Measurements from ENCODE around the gene RABGGTA.

Gene RABGGTA, protein sequence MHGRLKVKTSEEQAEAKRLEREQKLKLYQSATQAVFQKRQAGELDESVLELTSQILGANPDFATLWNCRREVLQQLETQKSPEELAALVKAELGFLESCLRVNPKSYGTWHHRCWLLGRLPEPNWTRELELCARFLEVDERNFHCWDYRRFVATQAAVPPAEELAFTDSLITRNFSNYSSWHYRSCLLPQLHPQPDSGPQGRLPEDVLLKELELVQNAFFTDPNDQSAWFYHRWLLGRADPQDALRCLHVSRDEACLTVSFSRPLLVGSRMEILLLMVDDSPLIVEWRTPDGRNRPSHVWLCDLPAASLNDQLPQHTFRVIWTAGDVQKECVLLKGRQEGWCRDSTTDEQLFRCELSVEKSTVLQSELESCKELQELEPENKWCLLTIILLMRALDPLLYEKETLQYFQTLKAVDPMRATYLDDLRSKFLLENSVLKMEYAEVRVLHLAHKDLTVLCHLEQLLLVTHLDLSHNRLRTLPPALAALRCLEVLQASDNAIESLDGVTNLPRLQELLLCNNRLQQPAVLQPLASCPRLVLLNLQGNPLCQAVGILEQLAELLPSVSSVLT

GRCh38 chr14:24271134-24271833 lies at the start of gene RABGGTA:
RABGGTA (minus strand) TSS chr14:24271597; CDS start chr14:24271115, 482 bp downstream.
- peak; percentile 92 for DNase-seq (ENCODE audit: low spot score)

DNA sequence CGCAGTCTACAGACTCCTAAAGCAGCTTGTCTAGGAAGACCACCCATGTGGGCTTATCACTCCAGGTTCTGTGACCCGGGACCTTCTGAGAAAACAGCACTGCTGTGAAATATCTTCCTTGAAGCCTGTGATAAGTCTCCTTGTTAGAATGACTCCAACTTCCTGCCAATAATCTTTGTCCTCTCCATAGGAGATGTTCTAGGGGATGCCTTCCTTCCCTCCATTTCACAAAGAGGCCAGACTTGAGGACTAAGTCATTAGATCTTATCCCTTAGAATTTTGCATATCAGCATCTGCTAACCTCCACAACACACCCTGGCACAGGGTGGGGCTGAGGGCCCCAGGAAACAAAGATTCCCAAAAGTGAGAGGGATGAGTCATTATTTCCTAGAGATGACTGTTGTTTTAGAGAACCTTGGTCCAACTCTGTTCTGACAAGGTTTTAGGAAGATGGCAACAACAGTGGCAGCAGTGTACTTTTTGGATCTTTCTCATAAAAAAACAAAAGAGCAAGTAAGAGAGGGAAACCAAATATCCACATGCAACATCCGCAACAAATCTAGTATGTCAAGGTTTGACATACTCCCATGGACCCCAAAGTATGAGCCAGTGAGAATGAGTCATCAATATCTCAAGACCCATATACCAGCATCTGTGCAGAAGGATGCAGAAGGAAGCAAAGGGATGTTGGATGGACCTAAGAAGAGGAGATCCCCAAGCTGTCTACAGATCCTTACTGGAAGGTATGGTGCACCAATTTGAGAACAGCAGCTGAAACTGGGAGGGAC lies 45.9 kb upstream of the RABGGTA start:
- peak; percentile 48 for DNase-seq (ENCODE audit: low spot score)

DNA sequence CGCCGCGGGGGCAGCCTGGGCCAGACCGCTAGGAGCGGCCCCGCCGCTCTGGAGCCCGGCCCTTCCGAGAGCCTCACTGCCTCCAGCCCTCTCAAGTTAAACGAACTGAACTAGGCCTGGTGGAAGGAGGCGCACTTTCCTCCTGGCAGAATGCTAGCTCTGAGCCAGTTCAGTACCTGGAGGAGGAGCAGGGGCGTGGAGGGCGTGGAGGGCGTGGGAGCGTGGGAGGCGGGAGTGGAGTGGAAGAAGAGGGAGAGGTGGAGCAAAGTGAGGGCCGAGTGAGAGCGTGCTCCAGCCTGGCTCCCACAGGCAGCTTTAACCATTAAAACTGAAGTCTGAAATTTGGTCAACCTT lies 45.2 kb upstream of the RABGGTA start:
- no peak for DNase-seq (ENCODE audit: low spot score)

- no peak for DNase-seq (ENCODE audit: low spot score)
These were observed 44.6 kb upstream of the RABGGTA start for GRCh38 chr14:24315807-24316596.

DNA sequence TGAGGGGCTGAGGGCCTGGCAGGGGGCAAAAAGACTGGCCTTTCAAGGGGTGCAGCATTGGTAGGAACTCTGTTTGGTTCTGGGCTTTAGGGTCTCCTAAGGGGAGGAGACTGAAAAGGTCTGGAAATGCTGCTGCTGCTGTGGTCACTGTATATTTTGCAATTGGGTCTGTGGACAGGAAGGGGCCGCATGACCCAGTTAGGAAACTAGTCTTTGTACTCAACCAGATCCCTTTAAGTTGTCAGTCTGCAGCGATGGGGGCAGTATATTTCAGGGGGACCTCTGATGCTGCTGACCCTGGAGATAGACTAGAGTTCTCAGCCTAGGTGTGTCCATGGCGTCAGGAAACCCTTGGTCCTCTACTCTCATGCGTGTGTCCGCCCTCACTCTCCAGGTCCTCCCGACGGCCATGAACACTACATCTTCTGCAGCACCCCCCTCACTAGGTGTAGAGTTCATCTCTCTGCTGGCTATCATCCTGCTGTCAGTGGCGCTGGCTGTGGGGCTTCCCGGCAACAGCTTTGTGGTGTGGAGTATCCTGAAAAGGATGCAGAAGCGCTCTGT lies 43.9 kb upstream of the RABGGTA start:
- no peak for DNase-seq (ENCODE audit: low spot score)

DNA sequence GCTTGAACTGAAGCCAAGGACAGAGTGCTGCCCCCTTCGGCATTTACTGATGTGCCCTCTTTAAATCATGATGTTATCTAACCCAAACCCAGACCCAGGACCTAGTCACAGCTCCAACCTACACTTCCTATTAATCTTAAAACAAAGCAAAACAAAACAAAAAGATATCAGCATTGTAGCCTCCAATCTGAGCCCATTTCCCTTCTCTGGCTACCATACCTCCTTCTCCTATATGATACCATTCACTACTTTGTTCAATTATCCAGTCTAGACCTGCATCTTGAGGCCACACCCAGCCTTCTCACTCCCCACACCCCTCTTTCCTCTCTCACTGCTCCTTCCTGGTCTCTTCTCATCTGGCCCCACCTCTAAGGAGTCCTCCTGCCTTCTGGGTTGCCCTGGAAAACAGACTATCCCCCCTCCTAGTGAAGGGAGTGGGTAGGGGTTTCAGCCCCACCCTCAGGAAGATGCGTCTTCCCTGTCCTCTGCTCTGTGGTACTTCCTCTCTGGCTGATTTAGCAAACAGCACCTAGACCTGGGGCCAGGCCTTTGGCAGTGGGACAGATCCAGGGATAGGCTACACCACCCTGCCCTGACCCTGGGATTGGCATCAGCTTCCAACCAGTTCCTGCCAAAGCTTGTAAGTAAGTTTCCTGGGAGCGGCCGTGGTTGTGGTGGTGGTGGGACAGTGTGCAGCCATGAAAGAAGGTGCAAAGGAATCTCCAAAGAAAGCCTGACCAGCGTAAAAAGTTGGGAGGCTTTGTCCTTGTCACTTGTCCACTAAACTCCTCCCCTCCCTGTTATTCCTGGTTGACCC lies 43.2 kb upstream of the RABGGTA start:
- no peak for DNase-seq (ENCODE audit: low spot score)

DNA sequence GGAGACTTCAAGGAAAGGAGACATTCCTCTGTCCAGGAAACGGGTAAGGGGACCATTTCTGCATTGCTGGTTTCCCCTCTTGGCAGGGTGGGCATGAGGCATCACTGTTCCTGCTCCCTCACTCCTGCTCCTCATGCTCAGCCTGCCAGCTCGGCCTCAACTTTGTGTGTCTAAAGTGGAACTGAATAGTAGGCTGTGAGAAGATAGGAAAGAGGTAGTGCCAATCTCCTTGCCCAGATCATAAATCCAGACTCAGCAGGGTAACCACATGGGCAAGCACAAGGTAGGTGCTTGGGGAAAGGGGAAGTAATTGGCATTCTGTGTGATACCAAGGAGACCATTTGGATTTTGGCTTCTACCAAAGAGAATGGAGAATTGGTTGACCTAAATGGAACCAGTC lies 42.5 kb upstream of the RABGGTA start:
- DNase-seq (ENCODE audit: low spot score): no peak

GRCh38 chr14:24312736-24313507 lies 41.5 kb upstream of the RABGGTA start:
- DNase-seq (ENCODE audit: low spot score): no peak

GRCh38 chr14:24311837-24312615 lies 40.6 kb upstream of the RABGGTA start:
- DNase-seq (ENCODE audit: low spot score): no peak

- DNase-seq (ENCODE audit: low spot score): no peak
These were observed 39.5 kb upstream of the RABGGTA start, which contains the start of gene LTB4R for GRCh38 chr14:24310646-24311604. LTB4R (plus strand) TSS chr14:24311502; CDS start chr14:24315652, 4,150 bp downstream.

GRCh38 chr14:24310265-24310645 lies 38.9 kb upstream of the RABGGTA start:
- DNase-seq (ENCODE audit: low spot score): no peak

DNA sequence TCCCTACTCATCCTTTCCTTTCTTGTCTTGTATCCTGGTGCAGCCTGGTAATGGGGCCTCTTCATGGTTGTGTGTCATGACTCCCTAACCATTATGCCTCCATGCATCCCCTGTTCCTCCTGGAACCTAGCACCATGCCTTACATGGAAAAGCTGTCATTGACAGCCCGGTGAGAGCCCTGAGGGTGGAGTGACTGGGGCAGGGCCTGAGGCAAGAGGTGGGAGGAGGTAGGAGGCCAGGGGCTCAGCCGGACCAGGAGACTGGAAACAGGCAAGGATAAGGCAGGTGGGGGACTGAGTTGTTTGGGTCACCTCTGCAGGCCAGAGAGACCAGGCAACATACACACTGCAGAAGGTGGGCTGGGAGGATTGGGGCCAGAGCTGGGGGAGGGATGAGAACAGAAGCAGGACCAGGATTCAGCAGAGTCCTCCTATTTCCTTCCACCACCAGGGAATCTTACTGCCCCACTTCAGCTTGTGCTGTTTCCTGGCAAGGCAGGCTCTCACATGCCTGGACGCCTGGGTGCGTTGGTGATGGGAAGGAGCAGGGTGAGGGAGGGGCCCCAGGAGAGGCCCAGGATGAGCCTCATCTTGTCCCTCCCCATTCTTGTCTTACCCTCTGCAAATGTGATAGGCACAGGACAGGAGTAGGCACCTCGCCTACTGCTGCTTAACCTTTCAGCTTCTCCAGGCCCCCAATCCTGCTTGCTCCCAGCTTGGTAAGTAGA lies 38.3 kb upstream of the RABGGTA start, which contains the start of gene LTB4R2:
LTB4R2 (plus strand) TSS at position 603 of the 727 bp plus-strand sequence. CDS start 525 bp downstream, outside the sequence.
- DNase-seq (ENCODE audit: low spot score): no peak

DNA sequence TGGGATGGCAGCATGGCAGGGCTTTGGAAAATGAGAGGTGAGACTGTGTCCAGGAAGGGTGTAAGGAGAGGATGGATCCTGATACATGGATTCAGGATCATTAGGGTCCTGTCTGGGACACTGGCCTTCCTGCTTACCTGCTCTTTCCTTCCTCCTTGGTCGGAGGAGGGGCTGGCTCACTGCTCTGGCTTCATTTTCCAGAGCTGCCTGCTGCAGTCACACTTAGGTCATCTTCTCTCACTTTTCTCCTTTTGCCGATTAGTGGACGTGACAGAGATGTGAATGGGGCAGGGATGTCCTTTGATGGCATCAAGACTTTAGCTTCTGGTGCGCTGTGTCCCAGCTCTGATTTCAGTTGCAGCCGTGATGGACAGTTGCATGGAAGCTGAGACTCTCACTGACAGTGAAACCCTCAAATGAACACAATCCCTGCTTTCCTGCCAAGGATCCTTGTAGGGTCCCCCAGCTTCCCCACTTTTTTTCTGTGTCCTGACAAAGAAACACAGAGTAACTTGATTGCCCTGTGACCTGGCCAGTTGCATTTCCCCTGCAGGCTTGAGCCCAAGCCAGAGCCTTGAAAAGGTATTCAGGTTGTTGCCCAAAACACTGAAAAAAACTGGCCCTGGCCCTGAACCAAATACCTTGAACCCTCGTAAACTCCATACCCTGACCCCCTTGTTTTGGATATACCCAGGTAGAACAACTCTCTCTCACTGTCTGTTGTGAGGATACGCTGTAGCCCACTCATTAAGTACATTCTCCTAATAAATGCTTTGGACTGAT lies 37.1 kb upstream of the RABGGTA start:
- DNase-seq (ENCODE audit: low spot score): no peak

DNA sequence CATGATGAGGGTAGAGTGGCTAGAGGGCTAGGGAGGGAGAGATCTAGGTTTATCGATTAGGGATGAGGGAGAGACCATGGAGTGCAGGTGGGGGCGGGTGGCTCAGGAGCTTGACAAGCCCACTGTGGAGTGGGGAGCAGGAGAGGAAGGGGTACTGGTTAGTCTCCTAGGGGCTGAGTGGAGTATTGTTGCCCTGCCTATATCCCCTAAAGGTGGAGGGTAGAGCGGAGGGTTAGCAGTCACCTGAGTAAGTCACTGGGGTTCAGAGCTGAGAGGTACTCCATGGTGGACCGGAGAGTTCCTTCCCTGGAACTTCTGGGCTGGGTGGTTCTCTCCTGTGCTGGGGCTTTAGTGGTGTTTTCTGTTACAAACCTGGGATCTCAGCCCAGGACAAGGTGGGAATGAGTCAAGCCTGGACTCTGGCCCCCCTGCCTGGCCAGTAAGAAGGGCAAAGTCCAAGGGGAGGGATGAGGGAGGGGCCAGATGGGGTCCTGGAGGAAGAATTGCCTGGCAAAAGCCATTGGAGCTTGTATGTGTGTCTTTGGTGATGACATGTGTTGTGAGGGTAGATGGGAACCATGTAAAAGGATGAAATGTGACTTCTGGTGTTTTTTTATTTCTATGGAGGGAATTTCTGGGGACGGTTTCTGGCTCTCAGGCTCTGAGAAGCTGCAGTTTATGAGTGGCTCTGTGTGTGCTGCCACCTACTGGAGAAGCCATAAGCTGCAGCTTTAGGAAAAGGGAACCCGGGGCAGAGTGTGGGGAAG lies 36.4 kb upstream of the RABGGTA start, which contains the start of gene CIDEB:
CIDEB (minus strand) TSS at position 403 of the 767 bp plus-strand sequence; CDS start at position 284, 119 bp downstream.
- peak; percentile 65 for DNase-seq (ENCODE audit: low spot score)

DNA sequence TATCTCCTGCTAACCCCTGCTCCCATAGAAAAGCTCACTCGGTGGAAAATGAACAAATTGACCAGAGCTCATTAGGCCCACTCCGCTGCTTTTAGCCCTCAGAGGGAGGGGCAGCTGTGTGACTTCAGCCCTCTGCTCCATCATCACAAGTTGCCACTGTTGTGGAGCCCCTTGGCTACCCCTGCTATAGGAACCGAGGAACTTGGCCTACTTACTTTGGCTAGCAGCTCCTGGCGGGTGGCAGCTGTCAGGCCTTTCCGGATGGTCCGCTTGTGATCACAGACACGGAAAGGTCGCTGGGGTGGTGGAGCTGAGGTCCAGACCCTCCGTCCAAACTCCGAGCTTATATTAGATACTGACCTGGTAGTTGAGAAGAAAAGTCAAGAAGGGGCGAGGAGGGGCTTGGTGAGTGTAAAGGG lies 35.8 kb upstream of the RABGGTA start:
- no peak for DNase-seq (ENCODE audit: low spot score)

All from COLO829 (cell line).